Measurements from ENCODE around the gene DMXL1. TPM values are rescaled to one million over a fixed set of nuclear protein-coding genes. Genes with fewer than 3 reads are reported as not detected.

Gene DMXL1
- total and polyA plus RNA-seq, 2 experiments from 2014 or later = 19.5 to 37.4 TPM

GRCh38 chr5:119267958-119268386, 197.1 kb downstream of the DMXL1 start:
- no peaks in the 10 kb centered on the region for H3K27me3 ChIP-seq
- no peaks in the 10 kb centered on the region for H3K9me3 ChIP-seq (ENCODE audit: low read depth)
- H3K4me3 ChIP-seq = peak overlapping the region; percentile 63
- H3K4me1 ChIP-seq (ENCODE audit: low read depth) = peaks cover 14% of the 10 kb centered on the region
- no peaks in the 10 kb centered on the region for H3K36me3 ChIP-seq
- peak; percentile 93 to 95 for DNase-seq (ENCODE audit: low read depth in 1 of 2, low spot score in 1 of 2)
- H3K27ac ChIP-seq = no peak overlapping the region
- peak; percentile 34 for TF ChIP-seq CTCF (IDR thresholded peaks at IDR 0.05; ENCODE audit: low read depth, low read length)

GRCh38 chr5:119268387-119269060, 197.6 kb downstream of the DMXL1 start:
- no peaks in the 10 kb centered on the region for H3K27me3 ChIP-seq
- DNase-seq (ENCODE audit: low read depth in 1 of 2, low spot score in 1 of 2) = peak; percentile 92 to 96
- H3K27ac ChIP-seq = peak overlapping the region; percentile 6
- no peaks in the 10 kb centered on the region for H3K36me3 ChIP-seq
- H3K4me3 ChIP-seq = peak overlapping the region; percentile 63
- peaks cover 12% of the 10 kb centered on the region for H3K4me1 ChIP-seq (ENCODE audit: low read depth)
- no peaks in the 10 kb centered on the region for H3K9me3 ChIP-seq (ENCODE audit: low read depth)
- no peak for TF ChIP-seq CTCF (IDR thresholded peaks at IDR 0.05; ENCODE audit: low read depth, low read length)

GRCh38 chr5:119269061-119269944, 198.4 kb downstream of the DMXL1 start:
- Histone ChIP-seq H3K4me1 (ENCODE audit: low read depth) (peaks cover 4% of the 10 kb centered on the region), H3K4me3 (peak overlapping the region; percentile 63), H3K9me3 (ENCODE audit: low read depth) (no peaks in the 10 kb centered on the region), H3K27me3 (no peaks in the 10 kb centered on the region), H3K36me3 (no peaks in the 10 kb centered on the region), H3K27ac (peak overlapping the region; percentile 6)
- TF ChIP-seq CTCF (IDR thresholded peaks at IDR 0.05; ENCODE audit: low read depth, low read length) = no peak
- DNase-seq (ENCODE audit: low read depth in 1 of 2, low spot score in 1 of 2) = peak in 1 of 2 donors; percentile 33

GRCh38 chr5:119270121-119270565, 199.3 kb downstream of the DMXL1 start:
- no peaks in the 10 kb centered on the region for H3K9me3 ChIP-seq (ENCODE audit: low read depth)
- no peak for DNase-seq (ENCODE audit: low read depth in 1 of 2, low spot score in 1 of 2)
- H3K27ac ChIP-seq = no peak overlapping the region
- H3K36me3 ChIP-seq = no peaks in the 10 kb centered on the region
- H3K4me3 ChIP-seq = no peak overlapping the region
- no peak for TF ChIP-seq CTCF (IDR thresholded peaks at IDR 0.05; ENCODE audit: low read depth, low read length)
- no peaks in the 10 kb centered on the region for H3K27me3 ChIP-seq
- no peaks in the 10 kb centered on the region for H3K4me1 ChIP-seq (ENCODE audit: low read depth)

- no peak for DNase-seq (ENCODE audit: low read depth in 1 of 2, low spot score in 1 of 2)
- Histone ChIP-seq H3K9me3 (ENCODE audit: low read depth) (no peaks in the 10 kb centered on the region), H3K4me3 (no peak overlapping the region), H3K36me3 (no peaks in the 10 kb centered on the region), H3K27me3 (no peaks in the 10 kb centered on the region), H3K27ac (no peak overlapping the region), H3K4me1 (ENCODE audit: low read depth) (no peaks in the 10 kb centered on the region)
- TF ChIP-seq CTCF (IDR thresholded peaks at IDR 0.05; ENCODE audit: low read depth, low read length) = no peak
Measured at GRCh38 chr5:119270960-119271757, 200.3 kb downstream of the DMXL1 start.

Data from cardiac muscle cell (in vitro differentiated cells and primary cell).